Astrocyte of the spinal cord (primary cell): ENCODE measurements around the gene SLC24A4.

Experiments used
- DNase-seq: peaks from one replicate; pipeline ENCODE4 v3.0.0; 2011; ENCODE audit warnings: low read depth, low spot score
- H3K4me3 ChIP-seq: 2 replicates; pipeline ENCODE4 v1.5.1; 2011; ENCODE audit warnings: low read depth, mild to moderate bottlenecking, low read length, moderate library complexity
- in situ Hi-C: cut with HindIII; loops from 2 replicates; pipeline ENCODE4 v1.10.0; 2017; ENCODE audit warnings: low sequenced_read_pairs
- TF ChIP-seq, protein P1 (sequence below): IDR thresholded peaks from 2 replicates; pipeline ENCODE4 v1.5.1; 2012; ENCODE audit warnings: low read depth, mild to moderate bottlenecking, low read length, inconsistent platforms

The SLC24A4 gene

DNA sequence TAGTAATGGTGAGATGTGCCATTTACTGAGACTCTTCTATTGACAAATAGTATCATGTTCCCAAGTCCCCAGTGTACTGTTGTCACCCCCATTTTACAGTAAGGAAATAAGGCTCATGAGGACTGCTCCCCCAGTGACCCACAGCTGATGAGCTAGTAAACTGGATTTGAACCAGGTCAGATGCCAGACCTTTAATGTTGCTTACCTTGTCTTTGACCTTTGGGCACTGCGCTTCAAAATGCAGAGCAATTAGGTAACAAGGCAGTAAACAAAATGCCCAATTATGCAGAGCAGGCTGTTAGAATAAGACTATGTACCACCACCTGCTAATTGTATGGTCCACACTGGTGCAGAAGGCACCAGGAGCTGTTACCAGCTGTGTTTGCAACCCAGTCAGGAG is 152.1 kb downstream of the SLC24A4 start:
- H3K4me3 ChIP-seq = no peak overlapping the region
- no peak for DNase-seq
- in situ Hi-C loops = no loop called here
- TF ChIP-seq, protein P1, sequence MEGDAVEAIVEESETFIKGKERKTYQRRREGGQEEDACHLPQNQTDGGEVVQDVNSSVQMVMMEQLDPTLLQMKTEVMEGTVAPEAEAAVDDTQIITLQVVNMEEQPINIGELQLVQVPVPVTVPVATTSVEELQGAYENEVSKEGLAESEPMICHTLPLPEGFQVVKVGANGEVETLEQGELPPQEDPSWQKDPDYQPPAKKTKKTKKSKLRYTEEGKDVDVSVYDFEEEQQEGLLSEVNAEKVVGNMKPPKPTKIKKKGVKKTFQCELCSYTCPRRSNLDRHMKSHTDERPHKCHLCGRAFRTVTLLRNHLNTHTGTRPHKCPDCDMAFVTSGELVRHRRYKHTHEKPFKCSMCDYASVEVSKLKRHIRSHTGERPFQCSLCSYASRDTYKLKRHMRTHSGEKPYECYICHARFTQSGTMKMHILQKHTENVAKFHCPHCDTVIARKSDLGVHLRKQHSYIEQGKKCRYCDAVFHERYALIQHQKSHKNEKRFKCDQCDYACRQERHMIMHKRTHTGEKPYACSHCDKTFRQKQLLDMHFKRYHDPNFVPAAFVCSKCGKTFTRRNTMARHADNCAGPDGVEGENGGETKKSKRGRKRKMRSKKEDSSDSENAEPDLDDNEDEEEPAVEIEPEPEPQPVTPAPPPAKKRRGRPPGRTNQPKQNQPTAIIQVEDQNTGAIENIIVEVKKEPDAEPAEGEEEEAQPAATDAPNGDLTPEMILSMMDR = no peak

- DNase-seq = no peak
- H3K4me3 ChIP-seq = no peak overlapping the region
- TF ChIP-seq, protein P1 = no peak
- in situ Hi-C loops = no loop called here
Observed at GRCh38 chr14:92475451-92476187, 152.7 kb downstream of the SLC24A4 start.

GRCh38 chr14:92480856-92481255 is 157.9 kb downstream of the SLC24A4 start:
- no peak overlapping the region for H3K4me3 ChIP-seq
- in situ Hi-C loops = no loop called here
- DNase-seq = no peak
- TF ChIP-seq, protein P1 = no peak

- TF ChIP-seq, protein P1 = peak; percentile 48
- DNase-seq = peak; percentile 82
- no peak overlapping the region for H3K4me3 ChIP-seq
- in situ Hi-C loops = no loop called here
Observed at GRCh38 chr14:92481386-92481785, 158.4 kb downstream of the SLC24A4 start.

DNA sequence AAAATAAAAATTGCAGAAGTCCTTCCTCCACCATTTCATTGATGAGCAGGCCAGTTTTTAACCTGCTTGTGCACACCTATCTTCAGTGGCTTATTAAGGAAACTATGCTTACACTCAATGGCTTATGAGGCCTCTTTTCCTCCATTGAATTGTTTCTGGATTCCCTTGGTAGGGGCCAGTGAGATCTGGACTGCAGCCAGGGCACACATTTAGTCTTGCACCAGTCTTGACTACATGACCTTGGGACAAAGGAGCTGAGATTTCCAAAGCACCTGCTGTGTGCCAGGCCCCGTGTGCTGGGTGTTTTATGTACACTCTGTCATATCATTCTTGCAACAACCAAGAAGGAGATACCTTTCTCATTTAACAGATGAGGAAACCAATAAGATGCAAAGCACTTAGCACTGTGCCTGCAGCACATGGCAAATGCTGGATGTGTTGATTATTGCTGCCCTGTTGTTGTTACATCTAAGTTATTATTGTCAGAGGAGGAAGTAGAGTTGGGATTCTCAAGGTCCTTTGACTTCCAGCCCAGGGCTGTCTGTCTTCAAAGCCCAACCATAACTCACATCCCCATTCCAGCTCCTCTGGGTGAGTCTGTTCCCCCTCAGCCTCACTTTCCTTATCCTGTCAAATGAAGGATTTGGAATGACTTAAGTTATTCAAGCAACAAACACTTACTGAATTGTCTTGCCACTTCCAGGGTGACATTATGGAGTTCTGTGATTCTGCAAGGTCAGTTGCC is 159.0 kb downstream of the SLC24A4 start:
- TF ChIP-seq, protein P1 = no peak
- in situ Hi-C loops = no loop called here
- H3K4me3 ChIP-seq = no peak overlapping the region
- no peak for DNase-seq

DNA sequence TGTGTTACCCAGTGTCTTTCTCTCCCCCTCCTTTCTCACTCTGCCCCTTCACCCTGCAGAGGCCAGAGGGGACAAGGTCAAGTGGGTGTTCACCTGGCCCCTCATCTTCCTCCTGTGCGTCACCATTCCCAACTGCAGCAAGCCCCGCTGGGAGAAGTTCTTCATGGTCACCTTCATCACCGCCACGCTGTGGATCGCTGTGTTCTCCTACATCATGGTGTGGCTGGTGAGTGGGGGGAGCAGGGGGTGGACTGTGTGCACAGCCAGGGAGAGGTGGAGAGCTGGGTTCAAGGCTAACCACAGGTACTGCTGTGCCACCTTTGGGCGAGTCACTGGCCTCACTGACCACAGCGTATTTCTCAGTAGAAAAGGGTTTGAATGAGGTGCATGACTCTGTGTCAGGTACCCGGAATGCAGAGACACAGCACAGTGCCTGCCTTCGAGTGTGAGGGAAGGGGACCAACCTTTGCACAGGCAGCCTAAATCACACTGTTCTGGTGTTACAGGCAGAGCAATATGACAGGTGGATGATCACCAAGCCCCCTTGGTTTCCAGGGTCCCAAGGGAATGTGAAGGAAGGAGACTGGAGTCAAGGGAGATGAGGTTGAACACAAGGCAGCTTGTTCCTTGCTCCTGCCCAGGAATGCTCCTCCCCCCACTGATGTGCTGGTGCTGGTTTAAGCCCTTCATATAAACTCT is 159.8 kb downstream of the SLC24A4 start:
- in situ Hi-C loops = no loop called here
- no peak for DNase-seq
- no peak overlapping the region for H3K4me3 ChIP-seq
- TF ChIP-seq, protein P1 = no peak
